GM18873 (cell line): Measurements from ENCODE around the gene GLRA3.
"Not testable (repeated sequence)": the region's sequence is repeated elsewhere in the genome, so short reads cannot be mapped to it uniquely, and the experiment has no call there.

Source experiments
- ATAC-seq: cut with Tn5 transposase; IDR thresholded peaks from one replicate; pipeline ENCODE4 v1.9.1; 2021; ENCODE audit warnings: mild to moderate bottlenecking, moderate library complexity, moderate number of reproducible peaks; ENCODE audit not compliant: unreplicated experiment, low FRiP score

GLRA3 gene

DNA sequence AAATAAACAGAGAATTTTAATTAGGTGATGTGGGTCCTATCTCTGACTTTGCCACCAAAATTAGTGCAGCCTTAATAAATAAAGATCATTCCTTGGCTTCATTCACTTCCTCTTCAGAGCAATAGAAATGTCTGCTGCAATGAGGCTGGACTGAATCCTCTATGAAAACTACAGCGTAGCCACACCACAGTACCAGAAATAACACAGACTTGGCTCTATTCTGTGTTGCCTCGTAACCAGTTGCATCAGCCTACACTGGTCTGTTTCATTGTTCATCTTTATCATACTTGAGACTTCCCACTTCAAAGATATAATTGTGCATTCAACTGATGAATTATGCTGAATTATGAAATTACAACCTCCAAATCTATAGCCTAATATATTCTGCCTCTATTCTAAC is 15.8 kb downstream of the GLRA3 start:
- ATAC-seq = no peak

DNA sequence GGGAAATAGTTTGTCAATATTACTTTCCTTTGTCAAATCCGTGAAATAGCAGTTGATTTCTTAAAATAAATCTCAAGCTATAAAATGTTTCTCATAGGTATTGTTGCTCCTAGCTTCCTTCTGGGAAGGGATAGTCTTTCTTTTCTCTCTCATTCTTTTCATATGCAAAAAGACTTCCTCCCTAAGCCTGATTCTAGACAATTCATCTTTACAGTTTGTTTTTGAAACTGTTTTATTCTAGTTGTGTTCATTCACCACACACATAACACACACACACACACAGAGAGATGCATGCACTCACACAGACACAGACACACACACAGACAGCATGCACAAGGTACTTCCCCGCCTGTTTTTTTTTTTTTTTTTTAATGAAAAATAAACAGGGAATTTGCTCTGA is 18.2 kb downstream of the GLRA3 start:
- no peak for ATAC-seq

DNA sequence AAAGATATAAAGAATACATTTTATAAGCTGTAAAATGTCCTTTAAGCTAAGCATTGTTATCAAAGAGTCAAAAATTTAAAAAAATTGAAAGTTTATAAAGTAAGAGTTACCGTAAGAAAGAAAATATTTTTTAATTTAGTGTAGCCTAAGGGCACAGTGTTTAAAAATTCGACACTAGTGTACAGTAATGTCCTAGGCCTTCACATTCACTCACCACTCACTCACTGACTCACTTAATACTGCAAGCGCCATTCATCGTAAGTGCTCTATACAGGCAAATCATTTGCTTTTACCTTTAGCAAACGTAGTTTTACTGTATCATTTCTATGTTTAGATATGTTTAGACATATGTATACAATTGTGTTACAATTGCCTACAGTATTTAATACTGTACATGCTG is 20.2 kb downstream of the GLRA3 start:
- ATAC-seq = no peak

DNA sequence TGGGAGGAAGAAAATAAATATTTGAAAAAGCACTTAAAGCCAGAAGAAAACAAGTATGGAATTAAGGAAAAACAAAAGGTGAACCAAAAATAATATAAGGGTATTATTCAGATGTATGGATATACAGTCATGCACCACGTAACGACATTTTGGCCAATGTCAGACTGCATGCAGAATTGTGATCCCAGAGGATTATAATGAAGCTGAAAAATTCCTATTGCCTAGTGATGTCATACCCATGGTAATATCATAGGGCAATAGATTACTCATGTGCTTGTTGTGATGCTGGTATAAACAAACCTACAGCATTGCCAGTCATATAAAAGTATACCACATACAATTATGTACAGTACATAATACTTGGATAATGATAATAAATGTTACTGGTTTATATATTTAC is 20.9 kb downstream of the GLRA3 start:
- no peak for ATAC-seq

DNA sequence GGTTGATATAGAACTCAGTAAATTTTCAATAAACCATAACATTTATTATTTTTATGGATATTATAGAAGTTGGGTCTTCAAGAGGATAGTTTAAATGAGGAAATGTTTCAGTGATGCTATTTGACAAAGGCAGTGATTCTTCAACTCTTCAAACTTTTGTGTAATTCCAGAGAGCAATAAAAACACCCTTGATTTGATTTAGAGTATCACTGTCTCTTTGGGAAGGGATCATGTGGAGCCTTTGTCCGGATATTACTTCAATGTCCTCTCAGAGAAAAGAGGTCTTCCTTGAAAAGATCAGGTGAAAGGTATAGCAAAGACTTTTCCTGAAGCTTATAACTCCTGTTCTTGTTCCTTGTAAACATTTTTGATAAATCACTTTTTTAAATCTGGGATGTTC is 23.3 kb downstream of the GLRA3 start:
- ATAC-seq = no peak

DNA sequence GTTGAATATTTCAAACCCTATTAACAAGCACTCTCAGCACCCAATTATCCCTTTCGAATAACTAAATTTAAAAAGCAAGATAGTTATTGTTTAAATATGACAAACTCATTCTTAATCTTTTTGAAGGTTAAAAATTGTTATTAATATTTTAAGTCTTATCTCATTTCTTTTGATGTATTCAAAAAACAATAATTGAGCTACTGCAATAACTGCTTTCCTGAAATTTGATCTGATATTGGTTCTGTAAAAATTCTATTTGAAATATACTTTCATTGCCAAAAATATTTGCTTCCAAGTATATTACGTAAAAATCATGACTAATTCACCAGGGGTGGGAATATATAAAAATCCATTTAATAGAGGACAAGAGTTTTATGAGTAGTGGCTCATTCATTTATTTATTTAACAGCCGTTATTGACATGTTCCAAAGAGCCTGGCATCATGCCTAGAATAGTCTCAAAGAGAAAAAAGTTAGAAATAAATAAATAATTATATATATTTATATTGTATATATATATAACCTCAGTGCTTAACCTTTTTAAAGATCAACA is 34.4 kb downstream of the GLRA3 start:
- ATAC-seq = no peak

DNA sequence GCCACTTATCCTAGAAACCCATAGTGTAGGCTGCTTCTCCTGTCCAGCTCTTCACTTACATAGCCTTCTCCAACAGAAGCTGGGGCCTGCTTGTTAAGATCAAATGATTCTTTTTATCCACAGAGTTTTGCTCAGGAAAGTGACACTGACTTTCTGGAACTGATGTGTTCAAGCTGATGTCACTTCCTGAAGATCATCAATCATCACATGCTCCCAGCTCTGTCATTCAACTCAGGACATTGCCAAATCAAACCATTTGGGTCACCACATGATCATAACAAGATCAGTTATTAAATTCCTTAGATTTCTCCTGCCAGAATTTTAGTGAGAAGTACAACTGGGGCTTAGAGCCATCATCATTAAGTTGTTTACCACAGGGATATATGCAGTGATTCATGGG is 39.4 kb downstream of the GLRA3 start:
- ATAC-seq = no peak

DNA sequence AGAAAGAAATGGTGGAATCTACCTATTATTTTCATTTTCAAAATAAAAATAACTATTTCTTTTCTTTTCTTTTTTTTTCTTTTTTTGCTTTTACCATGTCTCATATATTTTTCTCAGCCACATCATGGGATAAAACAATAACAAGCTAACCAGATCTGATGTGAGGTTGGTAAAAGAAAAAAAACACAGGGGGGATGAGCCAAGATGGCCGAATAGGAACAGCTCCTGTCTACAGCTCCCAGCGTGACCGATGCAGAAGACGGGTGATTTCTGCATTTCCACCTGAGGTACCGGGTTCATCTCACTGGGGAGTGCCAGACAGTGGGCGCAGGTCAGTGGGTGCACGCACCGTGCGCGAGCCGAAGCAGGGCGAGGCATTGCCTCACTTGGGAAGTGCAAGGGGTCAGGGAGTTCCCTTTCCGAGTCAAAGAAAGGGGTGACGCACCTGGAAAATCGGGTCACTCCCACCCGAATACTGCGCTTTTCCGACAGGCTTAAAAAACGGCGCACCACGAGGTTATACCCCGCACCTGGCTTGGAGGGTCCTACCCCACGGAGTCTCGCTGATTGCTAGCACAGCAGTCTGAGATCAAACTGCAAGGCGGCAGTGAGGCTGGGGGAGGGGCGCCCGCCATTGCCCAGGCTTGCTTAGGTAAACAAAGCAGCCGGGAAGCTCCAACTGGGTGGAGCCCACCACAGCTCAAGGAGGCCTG is 50.6 kb downstream of the GLRA3 start:
- ATAC-seq = not testable (repeated sequence)

DNA sequence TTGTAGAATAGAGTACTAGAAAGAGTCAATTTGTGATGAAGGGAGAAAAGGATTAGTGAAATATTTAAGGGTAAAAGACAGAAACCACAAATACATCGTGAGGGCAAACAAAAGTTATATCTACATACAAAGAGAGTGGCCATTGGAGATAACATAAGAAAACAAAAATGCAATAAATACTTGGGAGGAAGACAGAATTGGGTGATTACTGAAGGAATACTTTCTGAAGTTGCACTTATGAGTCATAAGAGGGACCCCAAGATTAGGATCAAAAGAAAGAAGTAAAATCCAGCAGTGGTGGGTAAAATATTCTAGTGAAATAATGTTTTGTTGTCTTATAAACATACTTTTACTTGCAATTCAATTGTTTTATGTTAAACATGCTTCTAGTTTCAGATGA is 53.7 kb downstream of the GLRA3 start:
- no peak for ATAC-seq

DNA sequence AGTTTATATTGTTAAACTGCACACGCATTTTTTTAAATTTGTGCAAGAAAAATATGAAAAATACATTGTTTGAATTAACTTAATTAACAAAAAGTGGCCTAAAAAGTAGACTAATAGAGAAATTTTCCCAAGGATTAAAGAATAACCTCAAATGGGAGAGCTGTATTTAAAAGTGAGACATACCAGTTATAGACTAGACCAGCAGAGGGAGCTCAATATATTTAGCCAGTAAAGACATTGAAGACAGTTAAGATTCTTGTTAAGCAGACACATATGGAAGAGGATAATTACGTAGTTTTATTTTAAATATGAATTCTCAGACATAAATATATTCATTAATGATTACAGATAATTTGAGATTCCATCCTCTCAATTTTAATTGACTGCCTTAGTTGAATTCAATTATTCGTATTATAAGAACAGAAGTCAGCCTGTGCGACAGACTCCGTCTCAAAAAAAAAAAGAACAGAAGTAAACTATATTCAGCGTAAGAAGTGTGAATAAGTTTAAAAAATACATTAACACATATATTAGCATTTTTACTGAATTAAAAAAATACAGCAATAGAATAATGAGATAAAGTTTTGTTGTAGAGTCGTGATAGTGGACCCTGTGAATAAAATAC is 64.8 kb downstream of the GLRA3 start:
- ATAC-seq = no peak

DNA sequence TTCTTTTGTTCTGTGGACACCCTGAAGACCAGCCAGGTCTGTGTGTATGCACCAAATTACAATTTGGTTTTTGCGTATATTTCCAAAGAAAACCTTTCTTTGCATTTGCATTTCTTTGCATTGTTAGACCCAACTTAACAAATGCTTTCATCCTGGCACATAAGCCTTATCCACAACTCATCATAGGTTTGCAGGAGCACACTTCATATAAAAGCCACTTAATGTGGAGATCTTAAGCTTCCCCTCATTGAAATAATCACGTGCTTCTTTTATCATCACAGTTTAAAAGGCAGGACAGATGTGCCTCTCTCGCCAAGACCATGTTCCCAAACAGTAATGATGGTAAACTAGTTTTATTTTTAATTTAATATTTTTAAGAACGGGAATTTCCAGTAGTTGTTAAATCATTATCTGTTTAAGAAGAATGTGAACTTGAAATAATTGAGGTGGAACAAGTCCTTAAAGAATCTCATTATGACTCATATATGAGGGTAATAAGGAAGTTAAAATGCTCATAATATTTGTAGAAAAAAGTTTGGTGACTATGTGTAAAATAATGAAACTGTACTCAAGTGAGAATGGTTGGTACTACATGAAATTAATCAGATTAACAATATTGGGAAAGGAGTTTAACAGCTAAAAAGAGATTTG is 65.5 kb downstream of the GLRA3 start:
- ATAC-seq = peak; percentile 67

DNA sequence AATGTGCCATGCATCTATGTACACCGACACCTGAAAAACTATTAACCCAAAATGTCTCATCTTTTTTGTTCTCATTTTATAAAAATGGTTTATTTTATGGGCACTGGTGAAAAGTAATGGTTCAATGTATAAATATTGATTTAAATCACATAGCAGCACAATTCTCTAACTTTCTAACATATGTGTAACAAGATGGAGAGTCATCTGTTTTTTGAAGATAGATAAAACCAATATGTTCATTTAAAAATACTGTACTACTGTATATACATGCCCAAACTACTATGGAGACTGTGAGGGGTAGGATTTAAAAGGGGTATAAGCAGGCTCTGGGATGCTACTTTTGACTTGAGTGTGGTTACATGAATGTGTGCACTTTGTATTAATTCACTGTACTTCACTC is 67.6 kb downstream of the GLRA3 start:
- no peak for ATAC-seq

DNA sequence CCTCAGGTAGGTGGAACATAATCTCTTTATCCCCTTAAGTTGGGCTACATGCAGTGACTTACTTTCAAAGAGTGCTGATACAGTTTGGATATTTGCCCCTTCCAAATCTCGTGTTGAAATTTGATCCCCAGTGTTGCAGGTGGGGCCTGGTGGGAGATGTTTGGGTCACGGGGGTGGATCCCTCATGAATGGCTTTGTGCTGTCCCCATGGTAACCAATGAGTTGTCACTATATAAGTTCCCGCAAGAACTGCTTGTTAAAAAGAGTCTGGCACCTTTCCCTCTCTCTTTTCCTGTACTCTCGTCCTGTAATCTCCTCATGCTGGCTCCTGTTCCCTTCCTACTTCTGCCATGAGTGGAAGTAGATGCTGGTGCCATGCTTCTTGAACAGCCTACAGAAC is 71.3 kb downstream of the GLRA3 start:
- ATAC-seq = no peak

DNA sequence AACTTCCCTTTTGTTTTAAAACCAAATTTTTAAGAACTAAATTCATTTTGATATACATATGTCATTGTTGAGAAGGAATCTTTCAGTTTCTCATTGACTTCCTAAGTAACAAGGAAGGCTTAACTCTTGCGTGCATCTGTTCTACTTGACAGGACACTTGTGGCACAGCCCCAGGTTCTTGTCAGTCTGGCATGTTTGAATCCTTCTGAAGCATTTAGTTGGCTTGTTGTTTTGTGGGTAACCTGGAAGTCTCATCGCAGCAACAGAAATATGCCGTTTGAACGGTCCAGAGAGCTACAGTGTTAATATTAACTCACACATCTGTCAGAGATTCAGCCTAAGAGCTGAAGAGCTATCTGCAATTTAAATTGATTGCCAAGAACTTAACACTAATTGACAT is 76.0 kb downstream of the GLRA3 start:
- no peak for ATAC-seq

DNA sequence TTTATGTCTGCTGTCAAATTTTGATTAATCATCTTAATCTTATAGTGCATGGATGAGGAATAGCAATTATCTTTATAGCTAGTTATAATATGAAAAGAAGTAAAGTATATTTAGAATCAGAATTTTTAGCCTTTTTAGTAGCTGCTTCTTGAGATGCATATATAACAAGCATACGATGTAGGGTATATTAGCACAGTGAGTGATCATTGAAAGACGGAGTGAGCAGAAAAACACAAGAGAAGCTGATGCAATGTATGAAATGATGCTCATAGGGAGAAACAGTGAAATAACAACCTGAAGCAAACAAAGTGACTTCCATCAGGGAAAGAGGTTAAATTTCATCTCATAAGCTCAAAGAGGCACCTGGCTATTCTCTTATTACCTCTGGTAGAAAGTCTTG is 77.0 kb downstream of the GLRA3 start:
- no peak for ATAC-seq

DNA sequence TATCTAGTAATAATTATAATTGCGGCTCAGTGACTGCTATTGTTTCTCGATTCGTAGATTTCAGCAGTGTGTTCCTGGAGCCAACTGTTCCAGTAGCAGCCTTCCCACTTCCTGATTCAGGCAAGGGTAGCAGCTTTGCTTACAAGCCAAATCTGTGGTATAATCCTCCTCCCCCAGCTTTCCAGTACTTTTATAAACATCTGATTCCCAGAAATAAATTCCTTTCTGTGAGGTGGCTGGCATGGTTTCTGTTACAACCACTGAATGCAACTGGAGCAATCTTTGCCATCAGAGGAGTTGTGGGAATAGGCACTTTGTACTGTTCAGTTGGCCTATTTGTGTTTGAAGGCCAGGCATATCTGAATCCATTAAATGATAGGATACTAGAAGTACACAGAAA is 80.0 kb downstream of the GLRA3 start:
- no peak for ATAC-seq

DNA sequence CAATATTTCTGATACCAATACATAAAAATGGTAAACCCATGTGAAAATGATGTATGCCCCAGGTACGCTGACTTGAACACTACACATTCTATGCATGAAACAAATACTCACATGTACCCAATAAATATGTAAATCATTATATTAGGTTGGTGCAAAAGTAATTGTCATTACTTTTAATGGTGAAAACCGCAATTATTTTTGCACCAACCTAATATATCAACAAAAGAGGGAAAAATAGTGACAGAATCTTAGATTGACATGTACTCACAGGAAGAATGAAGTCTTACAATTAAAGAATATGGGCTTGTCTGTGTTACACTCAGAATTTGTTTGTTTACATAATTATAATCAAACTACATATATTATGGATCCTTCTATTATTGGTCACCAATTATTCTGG is 82.3 kb downstream of the GLRA3 start:
- no peak for ATAC-seq

DNA sequence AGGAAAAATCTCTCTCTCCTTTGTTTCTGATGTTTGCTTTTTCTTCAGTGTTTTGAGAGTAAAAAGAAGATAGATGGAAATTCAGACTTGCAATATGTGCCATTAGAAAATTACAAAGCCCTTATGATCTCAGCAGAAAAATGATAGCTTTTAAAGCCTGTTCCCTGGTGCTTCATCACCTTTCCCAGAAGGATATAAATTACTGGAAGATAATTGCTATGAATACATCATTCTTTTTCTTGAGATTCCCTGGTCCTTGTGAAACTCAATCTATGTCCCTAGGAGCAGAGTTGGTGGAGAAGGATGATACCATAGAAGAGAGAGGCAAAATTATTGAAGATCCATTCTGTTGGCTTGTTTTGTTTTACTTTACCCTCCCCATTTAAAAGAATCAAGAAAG is 86.5 kb downstream of the GLRA3 start:
- ATAC-seq = no peak

DNA sequence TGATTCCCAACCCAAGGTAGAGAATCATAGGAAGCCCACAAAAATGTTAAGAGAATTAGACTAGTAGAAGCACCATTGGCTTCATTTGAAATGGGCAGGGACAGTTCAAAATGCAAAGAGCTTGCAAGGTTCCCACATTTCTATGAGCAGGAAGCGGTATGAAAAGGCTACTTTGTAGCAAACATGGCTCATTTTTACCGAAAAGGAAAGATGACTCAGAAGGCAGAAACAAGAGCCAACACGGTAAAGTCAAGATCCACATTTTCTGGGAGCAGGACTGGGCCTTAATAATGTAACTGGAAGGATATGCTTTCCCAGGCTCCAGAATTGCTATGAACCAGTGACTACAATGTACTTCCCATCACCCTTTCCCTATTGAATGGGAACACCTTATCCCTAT is 89.5 kb downstream of the GLRA3 start:
- ATAC-seq = no peak

DNA sequence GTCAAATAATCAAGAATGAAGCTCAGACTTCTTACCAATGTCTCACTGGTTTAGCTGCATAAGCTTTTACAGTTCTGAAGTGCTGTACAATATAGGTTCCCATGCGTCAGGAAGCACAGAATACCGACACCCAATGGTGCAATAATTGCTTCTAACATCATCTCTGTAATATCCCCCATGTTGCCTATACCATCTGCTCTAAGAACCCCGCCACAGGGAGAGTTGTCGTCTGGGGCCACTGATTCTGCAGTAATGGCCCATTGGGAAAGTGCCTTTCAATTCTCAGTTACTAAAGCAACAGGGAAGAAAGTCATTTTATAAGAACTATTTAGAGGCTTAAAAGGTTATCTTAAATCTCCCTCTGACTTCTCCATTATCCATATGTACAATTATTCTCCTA is 94.9 kb downstream of the GLRA3 start:
- no peak for ATAC-seq

DNA sequence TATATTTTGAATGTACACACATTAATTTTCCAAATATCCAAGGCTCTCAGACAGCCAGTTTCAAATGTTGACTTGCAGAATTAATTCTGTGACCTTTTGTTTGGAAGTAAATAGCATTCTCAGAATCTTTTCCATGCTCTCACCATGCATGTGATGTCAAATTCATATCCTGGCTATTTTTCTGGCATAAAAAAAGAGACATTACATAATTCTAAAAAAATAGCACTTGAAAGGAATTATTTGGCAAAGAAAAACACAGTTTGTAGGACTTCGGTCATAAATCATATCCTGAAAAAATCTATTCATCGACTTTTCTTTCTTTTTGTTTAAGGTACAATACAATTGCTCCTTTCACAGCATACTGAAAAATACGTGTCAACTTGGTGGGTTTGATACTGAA is 111.2 kb downstream of the GLRA3 start:
- ATAC-seq = no peak
